Measurements from ENCODE around the gene LRRC10.
"Not testable (repeated sequence)": the region's sequence is repeated elsewhere in the genome, so short reads cannot be mapped to it uniquely, and the experiment has no call there.

The LRRC10 gene

DNA sequence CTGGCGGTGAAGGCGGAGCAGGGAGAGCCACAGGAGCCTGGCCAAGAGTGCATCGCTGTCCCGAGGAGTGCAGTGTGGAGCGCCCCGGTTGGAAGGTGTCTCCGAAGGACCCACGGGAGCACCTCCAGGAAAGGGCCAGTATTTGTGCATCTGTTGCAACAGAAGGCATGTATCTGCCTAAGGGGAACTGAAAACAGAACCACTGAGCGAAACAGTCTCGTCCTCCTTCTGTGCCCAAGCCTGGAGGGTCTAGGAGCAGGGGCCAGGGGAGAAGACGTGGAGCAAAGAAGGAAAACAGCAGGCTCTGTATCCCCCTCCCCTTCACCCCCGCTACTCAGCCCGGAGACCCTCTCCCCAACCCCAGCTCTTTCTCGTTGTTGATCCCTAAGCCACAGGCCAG, 5.3 kb upstream of the LRRC10 start:
- DNase-seq = no peak

DNA sequence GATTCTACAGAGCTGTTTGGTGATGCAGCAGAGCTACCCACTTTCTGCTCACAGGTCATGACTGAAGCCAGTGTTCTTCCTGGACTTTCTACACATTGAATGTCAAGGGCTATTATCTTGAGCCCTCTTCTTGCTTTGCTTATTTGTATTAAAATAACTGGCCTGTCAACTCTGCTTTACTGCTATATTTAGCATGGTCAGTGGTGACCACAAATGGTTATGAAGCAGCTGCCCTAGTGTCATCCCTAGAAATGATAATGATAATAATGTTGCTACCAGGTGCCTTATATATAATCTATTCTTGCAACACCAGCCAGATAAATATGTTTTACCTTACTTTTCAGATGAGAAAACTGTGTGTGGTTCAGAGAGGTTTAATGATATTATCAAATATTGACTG, 2.6 kb upstream of the LRRC10 start:
- DNase-seq = no peak

DNA sequence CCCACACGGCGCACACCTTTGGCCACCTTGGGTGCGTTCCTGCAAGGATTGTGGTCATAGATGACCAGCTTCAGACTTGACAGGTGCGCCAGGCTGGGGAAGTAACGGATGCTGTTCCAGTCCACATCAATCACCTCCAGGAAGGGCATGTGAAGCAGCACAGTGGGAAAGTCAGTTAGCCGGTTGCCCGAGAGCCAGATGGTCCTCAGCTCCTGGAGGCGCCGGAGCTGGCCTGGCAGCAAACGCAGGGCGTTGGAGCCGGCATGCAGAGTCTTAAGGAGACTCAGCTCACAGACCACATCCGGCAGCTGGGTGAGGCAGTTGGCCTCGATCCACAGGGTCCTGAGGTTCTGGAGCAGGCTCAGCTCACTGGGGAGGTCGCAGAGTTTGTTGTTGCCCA, 581 bp downstream of the LRRC10 start:
- DNase-seq = no peak

DNA sequence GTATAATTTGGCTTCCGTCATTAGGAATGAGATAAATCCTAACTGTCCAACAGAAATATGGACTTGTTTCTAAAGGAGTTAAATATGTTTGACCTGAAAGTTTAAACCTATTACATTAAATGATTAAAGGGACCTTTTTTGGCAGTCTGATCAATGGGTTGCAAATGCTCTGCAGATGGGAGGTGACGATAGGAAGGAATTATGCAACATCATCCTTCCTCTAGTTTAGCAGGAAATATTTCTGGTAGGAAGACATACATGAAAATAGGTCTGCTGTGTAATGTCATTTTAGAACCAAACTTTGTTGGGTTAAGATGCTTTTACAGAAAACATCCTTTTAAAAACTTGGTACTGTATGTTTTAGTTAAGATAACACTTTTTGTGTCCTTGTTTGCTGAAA, 2.6 kb downstream of the LRRC10 start:
- DNase-seq = no peak

DNA sequence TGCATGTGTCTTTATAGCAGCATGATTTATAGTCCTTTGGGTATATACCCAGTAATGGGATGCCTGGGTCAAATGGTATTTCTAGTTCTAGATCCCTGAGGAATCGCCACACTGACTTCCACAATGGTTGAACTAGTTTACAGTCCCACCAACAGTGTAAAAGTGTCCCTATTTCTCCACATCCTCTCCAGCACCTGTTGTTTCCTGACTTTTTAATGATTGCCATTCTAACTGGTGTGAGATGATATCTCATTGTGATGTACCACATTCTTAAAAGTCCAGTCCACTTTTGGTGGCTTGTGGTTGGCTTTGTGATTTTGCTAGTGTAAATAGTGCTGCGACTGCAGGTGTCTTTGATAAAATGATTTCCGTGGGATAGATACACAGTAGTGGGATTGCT, 6.4 kb downstream of the LRRC10 start:
- DNase-seq = not testable (repeated sequence)

DNA sequence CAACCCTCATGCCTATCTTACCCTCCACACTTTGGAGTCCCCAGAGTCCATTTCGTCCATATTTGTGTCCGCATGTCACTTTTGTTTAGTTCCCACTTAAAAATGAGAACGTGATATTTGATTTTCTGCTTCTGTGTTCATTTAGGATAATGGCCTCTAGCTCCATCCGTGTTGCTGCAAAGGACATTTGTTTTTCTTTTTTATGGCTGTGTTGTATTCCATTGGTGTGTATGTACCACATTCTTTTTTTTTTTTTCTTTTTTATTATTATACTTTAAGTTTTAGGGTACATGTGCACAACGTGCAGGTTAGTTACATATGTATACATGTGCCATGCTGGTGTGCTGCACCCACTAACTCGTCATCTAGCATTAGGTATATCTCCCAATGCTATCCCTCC, 7.2 kb downstream of the LRRC10 start:
- not testable (repeated sequence) for DNase-seq

DNA sequence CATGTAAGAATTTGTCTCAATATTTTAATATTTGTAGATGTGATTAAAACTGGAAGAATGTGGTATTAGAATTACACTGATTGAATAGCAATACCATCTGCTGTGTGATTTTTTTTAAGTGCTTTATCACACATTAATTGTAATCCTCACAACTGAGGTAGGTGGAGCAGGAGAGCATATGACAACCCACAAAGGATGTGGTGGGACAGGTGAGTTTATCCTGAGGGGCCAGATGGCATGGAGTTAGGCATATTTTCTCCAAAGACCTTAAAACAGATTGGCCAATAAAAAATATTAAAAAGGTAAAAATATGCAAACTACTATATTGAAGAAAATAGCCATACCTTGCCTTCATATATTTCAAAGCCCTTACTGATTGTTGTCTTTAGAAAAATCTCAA, 7.8 kb downstream of the LRRC10 start:
- DNase-seq = no peak

DNA sequence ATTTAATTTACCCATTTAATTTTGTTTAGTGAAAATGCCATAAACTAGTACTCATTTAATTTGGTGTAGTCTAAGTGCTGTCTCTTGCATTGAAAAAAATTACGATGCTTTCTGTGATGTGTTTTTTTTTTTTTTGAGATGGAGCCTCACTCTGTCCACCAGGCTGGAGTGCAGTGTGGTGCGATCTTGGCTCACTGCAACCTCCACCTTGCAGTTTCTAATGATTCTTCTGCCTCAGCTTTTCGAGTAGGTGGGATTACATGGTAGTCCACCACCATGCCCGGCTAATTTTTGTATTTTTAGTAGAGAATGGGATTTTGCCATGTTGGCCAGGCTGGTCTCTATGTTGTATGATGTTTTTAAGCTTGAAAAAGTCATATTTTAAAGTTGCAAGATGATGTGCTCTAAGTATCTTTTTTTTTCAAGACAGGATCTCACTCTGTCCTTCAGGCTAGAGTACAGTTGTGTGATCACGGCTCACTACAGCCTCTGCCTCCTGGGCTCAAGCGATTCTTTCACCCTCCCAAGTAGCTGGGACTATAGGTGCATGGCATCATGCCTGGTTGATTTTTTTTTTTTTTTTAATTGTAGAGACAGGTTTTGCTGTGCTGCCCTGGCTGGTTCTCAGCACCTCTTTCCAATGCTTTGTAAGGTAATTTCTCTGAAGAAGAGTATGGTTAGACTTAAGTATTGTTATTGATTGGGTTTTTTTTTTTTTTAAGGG, 8.6 kb downstream of the LRRC10 start:
- DNase-seq = no peak

DNA sequence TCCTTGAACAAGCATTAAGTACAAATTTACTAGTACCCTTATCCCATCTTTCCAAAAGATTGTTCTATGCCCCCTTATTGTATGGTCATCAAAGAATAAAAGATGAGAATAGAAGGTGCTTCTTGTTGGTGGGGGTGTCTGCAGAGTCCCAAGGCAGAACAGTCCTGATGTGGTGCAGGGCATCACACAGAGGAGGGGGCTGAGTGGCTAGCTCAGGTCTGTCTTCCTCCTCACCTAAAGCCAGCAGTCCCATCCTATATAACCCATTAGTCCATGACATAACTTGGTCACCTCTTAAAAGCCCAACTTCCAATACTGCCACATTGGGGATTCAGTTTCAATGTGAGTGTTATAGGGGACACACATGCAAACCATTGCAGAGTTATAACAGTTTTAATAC, 9.9 kb downstream of the LRRC10 start:
- no peak for DNase-seq

DNA sequence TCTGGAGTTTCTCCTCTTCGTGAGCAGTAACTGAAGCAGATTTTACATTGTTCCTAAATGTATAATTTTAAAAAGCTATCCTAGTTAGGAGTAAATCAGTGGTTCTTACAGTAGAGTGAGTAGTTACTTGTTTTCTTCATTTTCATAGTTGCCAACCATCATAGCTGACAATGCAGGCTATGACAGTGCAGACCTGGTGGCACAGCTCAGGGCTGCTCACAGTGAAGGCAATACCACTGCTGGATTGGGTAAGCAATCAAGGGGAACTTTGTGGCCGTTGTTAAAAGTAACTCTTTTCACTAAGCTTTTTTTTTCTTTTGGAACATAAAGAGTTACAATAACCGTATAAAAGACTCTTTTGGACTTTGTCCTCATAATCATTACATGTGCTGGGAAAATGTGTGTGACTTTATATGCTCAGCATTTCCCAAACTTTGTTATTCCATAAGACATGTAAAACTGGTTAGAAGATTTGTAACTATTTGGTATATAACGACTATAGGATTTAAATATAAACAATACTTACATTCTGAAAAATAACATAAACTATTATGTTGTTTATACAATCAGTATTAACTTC, 12.4 kb downstream of the LRRC10 start:
- DNase-seq = no peak

DNA sequence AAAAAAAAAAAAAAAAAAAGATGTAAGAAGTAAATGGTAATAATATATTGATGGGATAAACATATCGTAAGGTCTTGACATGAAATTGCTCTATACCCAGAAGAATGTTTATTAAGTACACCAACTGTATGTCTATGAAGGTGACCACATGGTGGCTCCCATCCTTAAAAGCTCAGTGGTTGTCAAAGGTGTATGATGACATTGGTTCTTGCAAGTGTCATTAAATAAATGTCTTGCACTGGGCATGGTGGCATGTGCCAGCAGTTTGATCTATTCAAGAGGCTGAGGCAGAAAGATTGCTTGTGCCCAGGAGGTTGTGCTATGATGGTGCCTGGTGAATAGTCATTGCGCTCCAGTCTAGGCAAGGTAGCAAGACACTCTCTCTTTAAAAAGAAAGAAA, 15.0 kb downstream of the LRRC10 start:
- no peak for DNase-seq

DNA sequence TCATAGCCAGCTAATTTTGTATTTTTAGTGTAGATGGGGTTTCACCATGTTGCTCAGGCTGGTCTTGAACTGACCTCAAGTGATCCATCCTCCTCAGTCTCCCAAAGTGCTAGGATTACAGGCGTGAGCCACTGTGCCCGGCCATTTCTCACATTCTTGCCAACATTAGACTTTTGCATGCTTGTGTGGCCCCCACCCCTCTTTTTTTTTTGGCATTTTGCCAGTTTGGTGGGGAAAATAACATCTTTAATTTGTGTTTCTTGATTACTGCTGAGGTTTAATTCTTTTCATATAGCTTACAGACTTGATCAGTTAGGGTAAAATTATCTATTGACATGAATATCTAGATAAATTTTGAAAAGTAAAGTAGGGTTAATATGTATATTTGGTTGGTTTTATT, 21.6 kb downstream of the LRRC10 start:
- DNase-seq = no peak

DNA sequence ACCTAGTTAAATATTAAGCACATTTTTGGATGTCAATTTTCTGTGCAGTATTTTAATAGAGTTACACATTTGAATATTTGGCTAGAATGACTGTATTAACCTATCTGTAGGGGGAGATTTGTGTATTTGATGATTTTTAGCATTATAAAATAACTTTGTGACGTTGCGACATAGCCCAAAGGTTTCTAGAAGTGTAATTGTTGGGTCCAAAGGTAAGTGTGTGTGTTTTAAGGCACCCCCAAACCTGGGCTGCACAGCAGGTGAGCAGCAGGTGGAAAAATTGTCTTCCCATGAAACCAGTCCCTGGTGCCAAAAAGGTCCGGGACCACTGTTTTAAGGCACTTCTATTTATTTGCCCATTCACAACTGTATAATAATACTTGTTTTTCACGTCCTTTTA, 22.2 kb downstream of the LRRC10 start:
- DNase-seq = no peak

DNA sequence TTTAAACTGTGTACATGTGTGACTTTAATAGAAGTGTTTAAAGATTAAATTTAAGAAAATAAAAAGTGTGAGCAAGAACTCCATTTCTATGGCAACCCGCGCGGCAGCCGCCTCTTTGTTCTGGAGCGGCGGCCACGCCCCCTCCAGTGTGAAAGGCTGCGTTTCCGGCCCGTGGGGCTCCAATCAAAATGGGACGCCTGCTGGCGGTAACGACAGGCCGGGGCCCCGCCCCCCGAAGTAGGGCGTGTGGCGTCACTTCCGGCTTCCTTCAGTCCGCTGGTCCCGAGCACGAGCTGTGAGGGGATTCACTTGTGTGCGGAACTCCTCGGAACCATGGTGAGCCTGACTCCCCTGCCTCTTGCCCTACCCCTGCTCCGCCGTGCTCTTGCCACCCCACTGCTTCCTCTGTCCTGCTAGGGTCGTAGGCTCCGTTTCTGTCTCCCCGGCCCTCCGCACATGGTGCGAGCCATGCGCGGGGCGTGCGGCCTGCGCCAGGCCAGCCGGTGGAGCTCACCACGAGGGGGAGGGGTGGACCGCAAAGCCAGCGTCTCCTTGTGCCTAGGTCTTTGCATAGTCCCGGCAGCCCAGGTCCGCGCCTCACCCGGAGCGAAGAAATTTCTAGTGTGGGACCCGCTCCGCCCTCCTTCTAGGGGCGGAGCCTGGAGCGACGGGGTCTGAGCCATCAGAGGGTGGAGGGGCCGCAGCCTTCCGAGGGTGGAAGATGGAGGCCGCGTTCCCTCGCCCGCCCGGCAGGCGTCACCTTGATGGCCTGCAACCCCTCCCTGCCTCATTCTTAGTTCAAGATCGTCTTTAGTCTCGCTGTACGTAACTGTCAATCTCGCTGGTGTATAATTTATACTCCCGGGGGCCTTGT, 25.3 kb downstream of the LRRC10 start, which contains the start of gene CCT2:
Gene CCT2 (plus strand): TSS at position 271 of the 874 bp plus-strand sequence. CDS start 63 bp downstream, at position 334.
- DNase-seq = peak; percentile 95 to 96

DNA sequence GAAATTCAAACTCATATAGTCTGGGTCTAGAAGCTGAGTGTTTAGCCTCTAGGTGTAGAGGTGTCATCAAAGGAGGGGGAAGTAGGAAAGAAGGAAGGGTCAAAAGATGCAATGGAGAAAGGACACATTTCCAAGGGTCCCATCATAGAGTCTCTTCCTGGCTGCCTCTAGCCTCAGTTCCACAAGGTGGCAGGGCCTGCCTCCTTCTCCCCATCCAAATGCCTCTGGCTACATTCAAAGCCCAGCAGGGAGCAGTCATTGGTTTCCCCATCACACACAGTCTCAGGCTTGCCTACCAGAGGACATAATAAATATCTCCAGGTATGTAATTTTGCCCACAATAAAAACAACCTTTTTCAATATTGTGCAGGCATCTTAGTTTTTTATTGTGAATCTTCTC, 27.5 kb downstream of the LRRC10 start:
- no peak for DNase-seq

DNA sequence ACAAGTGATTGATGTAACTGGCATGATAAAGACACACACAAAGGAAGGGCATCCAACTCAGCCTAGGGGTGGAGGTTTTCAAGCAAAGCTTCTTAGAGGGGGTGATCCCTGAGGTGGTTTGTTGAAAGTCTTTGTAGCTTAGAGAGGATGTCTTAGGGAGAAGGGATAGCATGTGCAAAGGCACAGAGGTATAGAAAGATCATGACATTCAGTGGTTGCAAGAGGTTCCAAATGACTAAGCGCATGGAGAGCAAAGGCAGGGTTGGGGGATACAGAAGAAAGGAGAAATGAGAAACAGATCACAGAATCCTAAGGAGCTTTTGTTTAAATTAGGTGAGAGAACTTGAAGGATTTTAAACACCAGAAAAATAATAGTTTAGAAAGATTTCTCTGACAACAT, 30.6 kb downstream of the LRRC10 start:
- DNase-seq = no peak

DNA sequence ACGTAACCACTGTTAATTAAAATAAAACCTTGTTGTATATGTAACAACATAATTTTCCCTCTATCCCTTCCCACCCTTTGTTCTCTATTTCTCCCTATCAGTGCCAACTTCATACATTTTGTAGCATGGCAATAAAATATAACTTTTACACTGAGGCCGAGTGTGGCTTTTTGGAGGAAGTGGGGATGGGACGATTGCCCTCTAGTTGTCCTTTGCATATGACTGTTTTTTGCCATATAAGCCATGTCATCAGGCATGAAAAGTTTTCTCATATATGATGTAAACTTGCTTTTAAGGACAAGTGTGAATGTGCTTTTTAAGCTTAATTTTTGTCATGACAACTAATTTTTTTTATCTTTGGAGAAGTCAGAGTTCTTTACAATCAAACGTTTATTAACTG, 31.7 kb downstream of the LRRC10 start:
- no peak for DNase-seq

DNA sequence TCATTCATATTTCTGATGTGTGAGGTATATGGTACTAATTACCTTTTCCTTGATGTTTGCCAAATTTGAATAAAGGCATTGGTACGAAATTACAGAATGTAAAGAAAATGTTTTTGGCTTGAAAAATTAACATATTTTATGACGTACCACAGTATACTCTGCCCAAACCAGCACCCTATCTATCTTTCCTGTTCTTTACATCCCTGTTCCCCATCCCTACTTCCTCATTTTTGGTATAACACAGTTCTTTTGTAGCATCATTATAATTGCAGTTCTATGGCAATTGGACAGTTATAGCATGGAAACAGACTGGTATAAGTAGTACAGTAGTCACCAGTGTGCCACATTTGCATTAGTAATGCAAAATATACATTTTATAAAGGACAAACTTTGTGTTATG, 32.4 kb downstream of the LRRC10 start:
- DNase-seq = no peak

DNA sequence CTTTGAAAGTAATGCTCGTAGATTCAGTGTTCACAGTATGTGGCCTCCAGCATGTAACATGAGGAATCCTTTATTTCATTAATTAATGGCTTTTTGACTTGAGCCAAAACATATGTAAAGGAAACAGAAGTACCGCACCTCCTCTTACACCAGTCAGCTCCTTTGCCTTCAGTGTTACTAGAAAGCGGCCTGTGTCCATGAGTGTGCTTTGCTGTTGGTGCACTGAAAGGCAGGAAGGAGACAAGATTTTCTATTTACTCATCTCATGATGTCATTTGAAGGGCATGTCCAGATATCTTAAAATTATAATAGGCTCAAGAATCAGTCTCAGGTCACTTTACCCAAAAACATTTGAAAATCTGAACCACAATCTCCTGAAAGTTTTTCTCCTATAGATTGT, 35.4 kb downstream of the LRRC10 start:
- no peak for DNase-seq

DNA sequence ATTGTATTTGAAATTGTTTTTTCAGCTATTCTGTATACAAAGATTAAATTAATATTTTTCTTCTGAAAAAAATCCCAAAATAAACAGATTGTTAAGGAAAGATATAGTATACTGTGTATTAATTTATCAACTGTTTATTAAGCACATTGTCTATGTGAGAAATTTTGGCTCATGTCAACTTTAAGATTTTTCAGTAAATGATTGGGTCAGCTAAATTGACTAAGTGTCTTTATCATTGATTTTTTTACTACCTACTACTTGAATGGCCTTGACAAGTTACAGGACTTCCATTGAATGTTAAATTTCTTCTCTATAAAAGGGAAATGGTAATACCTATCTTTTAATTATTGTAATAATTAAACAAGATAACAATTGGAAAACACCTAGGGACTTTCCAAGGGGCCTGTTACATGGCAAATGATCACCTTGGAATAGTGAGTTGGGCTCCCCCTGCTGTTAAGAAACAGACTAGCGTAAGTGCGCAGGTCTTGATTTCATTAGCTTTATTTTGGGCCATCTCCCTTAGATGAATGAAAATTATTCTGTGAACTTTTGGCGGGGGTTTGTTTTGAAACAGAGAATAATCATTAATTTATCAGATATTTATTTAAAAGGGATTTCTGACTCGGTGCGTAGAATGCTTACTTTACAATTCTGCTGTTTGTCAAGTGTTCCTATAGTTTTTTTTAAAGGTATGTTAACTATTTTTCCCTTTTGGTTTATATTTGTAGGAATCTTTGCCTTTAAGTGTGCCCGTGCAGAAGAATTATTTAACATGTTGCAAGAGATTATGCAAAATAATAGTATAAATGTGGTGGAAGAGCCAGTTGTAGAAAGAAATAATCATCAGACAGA, 39.9 kb downstream of the LRRC10 start:
- DNase-seq = peak; percentile 45 to 54

DNA sequence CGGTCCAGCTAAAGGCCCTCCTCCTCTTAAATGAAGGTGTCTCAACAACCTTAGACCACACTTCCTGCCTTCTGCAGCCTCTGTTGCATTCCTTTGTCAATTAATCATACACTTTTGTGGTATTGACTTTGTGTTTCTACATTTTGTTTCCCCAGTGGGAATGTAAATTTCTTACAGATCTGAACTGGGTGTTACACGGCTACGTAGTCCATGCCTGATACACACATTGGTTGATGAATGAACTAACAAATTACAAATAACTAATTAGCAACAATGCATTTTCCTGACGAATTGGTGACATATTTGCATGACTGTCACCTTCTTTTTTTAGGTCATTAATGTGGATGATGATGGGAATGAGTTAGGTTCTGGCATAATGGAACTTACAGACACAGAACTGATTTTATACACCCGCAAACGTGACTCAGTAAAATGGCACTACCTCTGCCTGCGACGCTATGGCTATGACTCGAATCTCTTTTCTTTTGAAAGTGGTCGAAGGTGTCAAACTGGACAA, 40.6 kb downstream of the LRRC10 start:
- DNase-seq = no peak

DNA sequence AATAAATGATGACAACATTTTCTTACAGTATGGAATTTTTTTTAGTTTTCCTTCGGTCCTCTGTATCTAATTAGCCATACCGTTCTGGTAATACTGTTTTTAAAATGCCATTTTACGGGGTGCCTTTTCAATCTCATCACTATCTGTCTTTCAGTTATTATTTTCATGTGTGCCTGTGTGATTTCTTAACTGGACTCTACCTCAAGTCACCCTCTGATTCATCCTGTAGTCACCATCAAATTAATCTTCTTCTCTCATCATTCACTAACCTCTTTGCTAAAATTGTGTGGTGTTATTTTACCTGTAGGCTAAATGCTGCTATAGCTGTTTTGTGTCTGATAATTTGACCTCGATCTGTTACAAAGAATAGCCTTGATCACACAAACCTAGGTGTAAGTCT, 41.5 kb downstream of the LRRC10 start:
- DNase-seq = no peak

DNA sequence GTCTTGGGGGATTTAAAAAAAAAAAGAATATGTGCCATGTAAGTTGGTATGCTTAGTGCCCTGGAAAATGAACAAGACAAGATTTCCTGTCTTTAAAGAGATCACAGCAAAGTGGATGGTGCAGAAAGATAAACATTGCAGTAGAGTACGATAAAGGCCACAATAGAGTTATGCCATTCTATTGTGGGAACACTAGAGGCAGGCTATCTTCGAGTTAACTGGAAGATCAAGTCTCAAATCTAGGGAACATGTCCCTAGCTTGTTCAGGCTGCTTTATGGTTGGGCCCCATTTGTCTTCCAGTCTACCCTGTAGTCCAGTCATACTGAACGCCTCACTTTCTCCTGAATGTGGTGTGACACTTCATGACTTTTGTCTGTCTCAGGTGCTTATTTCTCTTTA, 44.1 kb downstream of the LRRC10 start:
- no peak for DNase-seq
